OCI-LY3 (cell line): ENCODE measurements around the gene GFER.

Experiments used
- CTCF ChIP-seq: fragments of 200-600, 300-600 bp; sonication (generic); IDR thresholded peaks from 2 replicates; pipeline ENCODE4 v1.5.1; 2014; ENCODE audit warnings: antibody characterized with exemption, low read length, low read depth
- EZH2phosphoT487 ChIP-seq: fragments of 200-600 bp; shearing (Covaris generic); IDR thresholded peaks from 2 replicates; pipeline ENCODE4 v1.6.1; 2018; ENCODE audit warnings: antibody characterized with exemption, mixed run types, low read depth

- TF ChIP-seq CTCF: peak; percentile 88
- no peak for TF ChIP-seq EZH2phosphoT487
Measured at GRCh38 chr16:2023092-2024031, 39.4 kb downstream of the GFER start.
